CD4-positive, alpha-beta T cell (primary cell): ENCODE data around the gene EML4. TPM values are rescaled to one million over a fixed set of nuclear protein-coding genes. Genes with fewer than 3 reads are reported as not detected.

Source experiments
- ATAC-seq: fragments of 200-7000 bp; cut with Tn5 transposase; one replicate; pipeline ENCODE4 v1.10.0; 2022; ENCODE audit warnings: mild to moderate bottlenecking; ENCODE audit not compliant: poor library complexity
- CTCF ChIA-PET: fragments of 350-600 bp; sonication (Branson Sonifier 250); formaldehyde crosslinking; loops from one replicate; lab custom pipeline; 2021; ENCODE audit warnings: antibody characterized with exemption, inconsistent platforms; lab: Charles Lee
- POLR2A ChIA-PET: fragments of 350-600 bp; sonication (Branson Sonifier 250); formaldehyde crosslinking; loops from one replicate; lab custom pipeline; 2021; ENCODE audit warnings: antibody characterized with exemption, inconsistent platforms; lab: Charles Lee
- DNase-seq, 14 experiments: peaks; one replicate each; pipeline ENCODE4 v3.0.0-alpha.2; 2013 to 2020; ENCODE audit warnings: mixed read lengths in 2 of 14
- H3K27ac ChIP-seq, 2 donors: one replicate each; pipeline versions ENCODE4 v1.5.1 to v1.7.0; 2013; ENCODE audit warnings: low read length in 2 of 2, low read depth in 1 of 2, mild to moderate bottlenecking in 1 of 2
- H3K27me3 ChIP-seq, 2 experiments: 1 replicate in 1 of 2; 2 replicates in 1 of 2; pipeline versions ENCODE4 v1.6.1 to v1.7.0; 2013; ENCODE audit warnings: low read length in 2 of 2, control low read depth in 1 of 2, mild to moderate bottlenecking in 1 of 2, moderate library complexity in 1 of 2; ENCODE audit not compliant: insufficient read depth in 2 of 2, control insufficient read depth in 1 of 2
- H3K36me3 ChIP-seq: one replicate; pipeline ENCODE4 v1.6.1; 2013; ENCODE audit warnings: low read length, control low read depth; ENCODE audit not compliant: insufficient read depth
- H3K4me1 ChIP-seq: one replicate; pipeline ENCODE4 v1.6.1; 2013; ENCODE audit warnings: low read length, control low read depth; ENCODE audit not compliant: insufficient read depth
- H3K4me3 ChIP-seq: one replicate; pipeline ENCODE4 v1.5.1; 2013; ENCODE audit warnings: mild to moderate bottlenecking, low read length, moderate library complexity
- H3K9me3 ChIP-seq, 2 experiments: 1 replicate in 1 of 2; 2 replicates in 1 of 2; pipeline versions ENCODE4 v1.6.1 to v1.7.0; 2013; ENCODE audit warnings: low read length in 2 of 2, mild to moderate bottlenecking in 2 of 2, control low read depth in 1 of 2, moderate library complexity in 1 of 2; ENCODE audit not compliant: control insufficient read depth in 1 of 2, insufficient read depth in 1 of 2
- H3K27ac Mint-ChIP-seq: one replicate; pipeline ENCODE4 v1.8.0; 2020; ENCODE audit warnings: mixed read lengths
- H3K27me3 Mint-ChIP-seq: one replicate; pipeline ENCODE4 v1.8.0; 2021; ENCODE audit warnings: mixed read lengths
- H3K36me3 Mint-ChIP-seq: one replicate; pipeline ENCODE4 v1.8.0; 2021; ENCODE audit warnings: low read depth, mixed read lengths
- H3K4me1 Mint-ChIP-seq: one replicate; pipeline ENCODE4 v1.8.0; 2021; ENCODE audit warnings: low read depth, mixed read lengths
- H3K4me3 Mint-ChIP-seq: one replicate; pipeline ENCODE4 v1.8.0; 2020; ENCODE audit warnings: mild to moderate bottlenecking, mixed read lengths
- H3K9me3 Mint-ChIP-seq: one replicate; pipeline ENCODE4 v1.8.0; 2020; ENCODE audit warnings: mixed read lengths
- CTCF ChIP-seq: fragments of 200-600 bp; IDR thresholded peaks from one replicate; pipeline ENCODE4 v1.8.0; 2022; ENCODE audit warnings: antibody characterized with exemption, mild to moderate bottlenecking
- intact Hi-C, 2 experiments: fragments of 100-400 bp; cut with DNase I in 1 of 2; cut with micrococcal nuclease in 1 of 2; formaldehyde crosslinking; loops; one replicate each; pipeline versions ENCODE4 v1.15.1 to v1.9.0; 2023 to 2025; cut with DNase I, micrococcal nuclease
- total RNA-seq, 174 experiments: library from RNA in 2 of 174; stranded (reverse) in 2 of 174; gene quantifications; one replicate each; pipeline ENCODE4 v1.2.3 and lab custom pipeline; 2021 to 2026

The EML4 gene
- total RNA-seq, 2 experiments from 2014 or later, result 219 to 228 TPM

- intact Hi-C loops, result no loop called here
- no peak for TF ChIP-seq CTCF
- Mint-ChIP-seq H3K27me3 (no peaks in the 10 kb centered on the region), H3K27ac (no peak overlapping the region), H3K4me1 (peaks cover 90% of the 10 kb centered on the region), H3K36me3 (peaks cover 87% of the 10 kb centered on the region), H3K9me3 (no peaks in the 10 kb centered on the region), H3K4me3 (no peak overlapping the region)
- peaks cover 56% of the 10 kb centered on the region for H3K36me3 ChIP-seq
- CTCF ChIA-PET, result no interaction called here
- POLR2A ChIA-PET, result no interaction called here
- DNase-seq (no peak), ATAC-seq (no peak)
- H3K9me3 ChIP-seq, result no peaks in the 10 kb centered on the region
- H3K4me3 ChIP-seq, result no peak overlapping the region
- H3K27me3 ChIP-seq, result no peaks in the 10 kb centered on the region
- no peak overlapping the region for H3K27ac ChIP-seq
- peaks cover 17% of the 10 kb centered on the region for H3K4me1 ChIP-seq
These were observed 80.1 kb downstream of the EML4 start for GRCh38 chr2:42249284-42249683.

GRCh38 chr2:42249887-42250286 lies 80.7 kb downstream of the EML4 start:
- H3K27ac Mint-ChIP-seq, result no peak overlapping the region
- ATAC-seq, result no peak
- peaks cover 90% of the 10 kb centered on the region for H3K4me1 Mint-ChIP-seq
- H3K36me3 Mint-ChIP-seq, result peaks cover 87% of the 10 kb centered on the region
- POLR2A ChIA-PET, result interaction anchor here (0.6 kb wide), 1 partner anchor 123 kb away, joined by 3 read pairs; no protein-coding TSS in a partner anchor
- Histone ChIP-seq H3K4me1 (peaks cover 17% of the 10 kb centered on the region), H3K9me3 (no peaks in the 10 kb centered on the region), H3K27me3 (no peaks in the 10 kb centered on the region), H3K27ac (no peak overlapping the region), H3K36me3 (peaks cover 56% of the 10 kb centered on the region), H3K4me3 (no peak overlapping the region)
- H3K9me3 Mint-ChIP-seq, result no peaks in the 10 kb centered on the region
- no peak for DNase-seq
- intact Hi-C loops, result loop anchor here in 1 of 2 experiments (5.0 kb wide), 1 partner anchor 37 kb away; no protein-coding TSS in a partner anchor
- no peak overlapping the region for H3K4me3 Mint-ChIP-seq
- H3K27me3 Mint-ChIP-seq, result no peaks in the 10 kb centered on the region
- CTCF ChIA-PET, result no interaction called here
- TF ChIP-seq CTCF, result no peak

- Mint-ChIP-seq H3K27ac (peak overlapping the region; percentile 5), H3K4me3 (peak overlapping the region; percentile 6), H3K9me3 (no peaks in the 10 kb centered on the region), H3K4me1 (peaks cover 91% of the 10 kb centered on the region), H3K36me3 (peaks cover 83% of the 10 kb centered on the region), H3K27me3 (no peaks in the 10 kb centered on the region)
- Histone ChIP-seq H3K36me3 (peaks cover 48% of the 10 kb centered on the region), H3K4me3 (no peak overlapping the region), H3K4me1 (peaks cover 17% of the 10 kb centered on the region), H3K27me3 (no peaks in the 10 kb centered on the region), H3K9me3 (no peaks in the 10 kb centered on the region), H3K27ac (no peak overlapping the region)
- ATAC-seq, result peak; percentile 27
- ChIA-PET POLR2A (no interaction called here), CTCF (interaction anchor here (1.5 kb wide), 1 partner anchor 11 kb away, joined by 3 read pairs; no protein-coding TSS in a partner anchor)
- no peak for TF ChIP-seq CTCF
- intact Hi-C loops, result loop anchor here in 1 of 2 experiments (5.0 kb wide), 1 partner anchor 36 kb away; no protein-coding TSS in a partner anchor
- peak in 1 of 14 experiments; percentile 35 for DNase-seq
These were observed 81.8 kb downstream of the EML4 start for GRCh38 chr2:42250925-42251324.
